Type B pancreatic cell (in vitro differentiated cells): Measurements from ENCODE around the gene SEMA4F. TPM values are rescaled to one million over a fixed set of nuclear protein-coding genes. Genes with fewer than 3 reads are reported as not detected.

Experiments
- DNase-seq: peaks from one replicate; pipeline ENCODE4 v3.0.0; 2021; ENCODE audit warnings: mixed read lengths; ENCODE audit not compliant: unreplicated experiment; ENCODE audit errors: extremely low spot score
- H3K27ac Mint-ChIP-seq: 2 replicates; pipeline ENCODE4 v1.8.0; 2021; ENCODE audit warnings: mild to moderate bottlenecking, mixed read lengths
- H3K27me3 Mint-ChIP-seq: 2 replicates; pipeline ENCODE4 v1.8.0; 2021; ENCODE audit warnings: mixed read lengths
- H3K36me3 Mint-ChIP-seq: 2 replicates; pipeline ENCODE4 v1.8.0; 2021; ENCODE audit warnings: mixed read lengths
- H3K4me1 Mint-ChIP-seq: one replicate; pipeline ENCODE4 v1.8.0; 2021; ENCODE audit warnings: mixed read lengths; ENCODE audit not compliant: unreplicated experiment
- H3K4me3 Mint-ChIP-seq: 2 replicates; pipeline ENCODE4 v1.8.0; 2021; ENCODE audit warnings: mild to moderate bottlenecking, mixed read lengths
- H3K9me3 Mint-ChIP-seq: 2 replicates; pipeline ENCODE4 v1.8.0; 2021; ENCODE audit warnings: mixed read lengths
- CTCF ChIP-seq: fragments of 200-600 bp; sonication (generic); conservative IDR thresholded peaks from 2 replicates; pipeline ENCODE4 v1.5.0; 2021; ENCODE audit warnings: antibody characterized with exemption, mild to moderate bottlenecking
- total RNA-seq: library from RNA; stranded (reverse); gene quantifications from 2 replicates; pipeline ENCODE4 v1.2.1, GENCODE V29; 2021; ENCODE audit warnings: low replicate concordance

Gene SEMA4F
- total RNA-seq, 1 donor from 2014 or later, result 17.0 TPM

GRCh38 chr2:74659462-74659861 is 5.4 kb downstream of the SEMA4F start:
- TF ChIP-seq CTCF, result no peak
- Mint-ChIP-seq H3K4me3 (no peak overlapping the region), H3K4me1 (peaks cover 5% of the 10 kb centered on the region), H3K27me3 (peaks cover 10% of the 10 kb centered on the region), H3K9me3 (no peaks in the 10 kb centered on the region), H3K36me3 (peaks cover 4% of the 10 kb centered on the region), H3K27ac (no peak overlapping the region)
- no peak for DNase-seq

GRCh38 chr2:74668087-74668486 is 14.0 kb downstream of the SEMA4F start:
- no peak overlapping the region for H3K27ac Mint-ChIP-seq
- H3K4me3 Mint-ChIP-seq, result no peak overlapping the region
- no peaks in the 10 kb centered on the region for H3K4me1 Mint-ChIP-seq
- TF ChIP-seq CTCF, result no peak
- no peaks in the 10 kb centered on the region for H3K9me3 Mint-ChIP-seq
- H3K27me3 Mint-ChIP-seq, result no peaks in the 10 kb centered on the region
- no peak for DNase-seq
- peaks cover 4% of the 10 kb centered on the region for H3K36me3 Mint-ChIP-seq

- no peaks in the 10 kb centered on the region for H3K4me1 Mint-ChIP-seq
These were observed 16.2 kb downstream of the SEMA4F start for GRCh38 chr2:74670263-74670662.

DNA sequence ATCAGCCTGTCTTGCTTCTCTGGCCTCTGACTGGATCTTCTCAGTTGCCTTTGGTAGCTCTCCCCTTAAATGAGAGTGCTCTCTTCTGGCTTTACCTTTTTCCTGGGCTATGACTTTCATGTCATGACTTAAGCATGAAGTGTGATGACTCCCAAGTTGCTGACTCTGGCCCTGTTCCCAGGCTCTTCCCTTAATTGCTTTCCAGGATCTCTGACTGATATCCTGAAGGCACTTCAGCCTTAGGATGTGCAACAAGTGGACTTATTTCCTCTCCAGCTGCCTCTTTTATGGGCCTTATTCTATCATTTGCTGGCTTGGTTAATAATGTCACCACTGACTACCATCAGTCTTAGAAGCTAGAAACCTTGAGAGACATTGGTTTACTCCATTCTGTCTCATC is 17.4 kb downstream of the SEMA4F start:
- no peak overlapping the region for H3K4me3 Mint-ChIP-seq

More at GRCh38 chr2:74670263-74670662, 16.2 kb downstream of the SEMA4F start:
- no peak for DNase-seq
- Mint-ChIP-seq H3K27me3 (no peaks in the 10 kb centered on the region), H3K36me3 (peaks cover 4% of the 10 kb centered on the region), H3K27ac (no peak overlapping the region), H3K4me3 (no peak overlapping the region), H3K9me3 (no peaks in the 10 kb centered on the region)
- TF ChIP-seq CTCF, result no peak

DNA sequence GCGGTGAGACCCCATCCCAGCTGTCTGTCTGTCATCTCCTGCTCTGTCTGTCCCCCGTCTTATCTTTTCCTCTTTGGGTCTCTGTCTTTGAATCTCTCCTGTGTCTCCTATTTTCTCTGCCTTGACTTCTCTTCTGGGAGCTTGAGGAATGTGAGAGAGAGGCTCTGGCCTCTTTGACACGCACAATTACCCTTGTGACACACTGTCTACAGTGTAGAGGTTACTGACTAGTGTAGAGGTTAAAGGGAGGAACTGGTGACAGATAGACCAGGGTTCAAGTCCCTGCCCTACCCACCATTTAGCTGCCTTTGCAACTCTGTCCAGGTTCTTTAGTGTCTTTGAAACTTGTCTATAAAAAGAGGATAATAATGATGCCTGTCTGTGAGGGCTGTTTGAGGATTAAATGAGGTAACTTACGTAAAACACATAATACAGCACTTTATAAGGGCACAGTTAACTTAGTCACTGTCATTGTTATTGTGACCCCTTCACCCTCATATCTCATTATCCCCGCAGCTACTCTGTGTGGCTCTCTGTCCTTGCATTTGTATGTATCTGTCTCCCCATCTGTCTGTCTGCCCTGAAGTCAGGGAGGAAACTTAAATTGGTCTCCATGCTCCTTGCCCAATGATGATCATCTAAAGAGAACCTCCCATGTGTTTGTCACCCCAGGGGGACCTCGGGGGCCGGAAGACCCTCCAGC is 19.9 kb downstream of the SEMA4F start:
- TF ChIP-seq CTCF, result no peak
- H3K36me3 Mint-ChIP-seq, result peaks cover 12% of the 10 kb centered on the region
- H3K9me3 Mint-ChIP-seq, result no peaks in the 10 kb centered on the region
- H3K27ac Mint-ChIP-seq, result no peak overlapping the region
- H3K4me3 Mint-ChIP-seq, result no peak overlapping the region
- DNase-seq, result no peak
- H3K4me1 Mint-ChIP-seq, result no peaks in the 10 kb centered on the region
- H3K27me3 Mint-ChIP-seq, result no peaks in the 10 kb centered on the region

More for the DNA sequence above, 17.4 kb downstream of the SEMA4F start:
- no peaks in the 10 kb centered on the region for H3K27me3 Mint-ChIP-seq
- H3K36me3 Mint-ChIP-seq, result peaks cover 10% of the 10 kb centered on the region
- DNase-seq, result no peak
- H3K9me3 Mint-ChIP-seq, result no peaks in the 10 kb centered on the region
- TF ChIP-seq CTCF, result no peak
- no peaks in the 10 kb centered on the region for H3K4me1 Mint-ChIP-seq
- H3K27ac Mint-ChIP-seq, result no peak overlapping the region
